Measurements from ENCODE around the gene ADAMTS9.

- no peak for TF ChIP-seq POLR2A (IDR thresholded peaks at IDR 0.05; ENCODE audit: low read depth, low read length)
- TF ChIP-seq SPI1 (IDR thresholded peaks at IDR 0.05; ENCODE audit: low read depth, low read length) = no peak
- no peak for TF ChIP-seq TAF1 (IDR thresholded peaks at IDR 0.05; ENCODE audit: low read depth, low read length)
- TF ChIP-seq POU2F2 (IDR thresholded peaks at IDR 0.05; ENCODE audit: low read depth, low read length) = no peak
These were observed 31.2 kb upstream of the ADAMTS9 start for GRCh38 chr3:64718976-64719375.
